ENCODE measurements around the gene PHF23. TPM values are rescaled to one million over a fixed set of nuclear protein-coding genes. Genes with fewer than 3 reads are reported as not detected.

PHF23 gene
- total RNA-seq, 1 experiment from 2014 or later = 69.0 TPM

DNA sequence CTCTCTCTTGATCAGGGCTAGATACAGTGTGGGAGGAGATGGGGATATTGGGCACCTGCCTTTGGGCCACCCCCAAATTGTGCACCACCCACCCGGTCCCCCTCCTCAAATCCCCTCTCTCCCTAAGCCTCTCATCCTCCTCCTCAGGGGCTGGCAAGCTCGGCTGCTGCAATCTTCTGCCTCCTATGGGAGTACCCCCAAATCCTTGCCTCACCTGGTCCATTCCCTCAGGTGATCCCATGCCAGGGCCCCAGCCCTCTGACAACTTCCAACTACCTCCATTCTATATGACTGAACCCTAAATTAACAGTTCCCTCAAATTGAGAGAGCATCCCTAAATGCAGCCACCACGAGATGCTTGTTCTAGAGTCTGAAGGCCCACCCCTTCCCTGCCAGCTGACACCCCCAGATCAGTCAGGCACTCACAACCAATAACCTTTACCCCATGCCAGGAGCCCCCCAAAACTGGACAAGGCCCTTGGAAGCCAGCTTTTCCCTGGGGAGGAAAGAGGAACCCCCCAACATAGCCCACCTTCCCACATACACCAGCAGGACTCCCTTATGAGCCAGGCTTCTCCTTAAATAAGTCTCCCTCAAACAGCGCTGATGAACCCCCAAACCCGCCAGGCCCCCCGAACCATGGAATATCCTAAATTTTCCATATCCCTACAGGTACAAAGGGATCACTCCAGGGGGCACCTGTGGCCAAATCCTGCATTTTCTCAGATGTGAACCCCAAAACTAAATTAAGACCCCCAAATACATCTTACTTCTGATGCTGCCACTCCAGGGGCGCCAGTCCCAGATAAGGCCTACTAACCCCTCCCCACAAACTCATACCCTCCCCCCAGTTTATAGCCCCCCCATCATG, 22.8 kb downstream of the PHF23 start:
- no peak for DNase-seq (ENCODE audit: low read depth, low spot score)
- in situ Hi-C loops (cut with HindIII; ENCODE audit: low pct_unique_long_range_greater_than_20kb, low sequenced_read_pairs) = no loop called here

DNA sequence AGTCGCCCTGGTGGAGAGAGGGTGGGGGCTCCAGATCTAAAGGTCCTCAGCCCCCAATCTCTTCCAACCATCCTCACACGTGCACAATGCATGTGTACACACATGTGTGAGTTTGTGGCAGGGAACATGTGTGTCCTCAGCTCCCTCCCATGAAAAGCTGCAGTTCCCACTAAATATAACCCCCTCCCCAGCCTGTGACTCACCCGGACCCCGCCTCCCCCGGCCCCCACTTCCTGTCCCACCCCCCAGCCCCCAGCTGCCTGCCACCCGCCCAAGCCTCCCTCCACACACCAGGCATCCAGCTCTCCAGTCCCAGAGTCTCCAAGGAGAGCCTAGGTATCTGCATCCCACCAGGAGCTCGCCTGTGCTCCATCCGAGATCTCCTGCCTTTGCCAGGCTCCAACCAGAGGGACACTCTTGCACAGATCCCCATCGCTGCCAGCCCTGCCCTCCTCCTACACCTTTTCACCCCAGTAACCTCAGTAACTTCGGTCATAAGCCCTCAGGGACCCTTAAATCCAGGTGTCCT, 23.5 kb downstream of the PHF23 start:
- no peak for DNase-seq (ENCODE audit: low read depth, low spot score)
- in situ Hi-C loops (cut with HindIII; ENCODE audit: low pct_unique_long_range_greater_than_20kb, low sequenced_read_pairs) = no loop called here

DNA sequence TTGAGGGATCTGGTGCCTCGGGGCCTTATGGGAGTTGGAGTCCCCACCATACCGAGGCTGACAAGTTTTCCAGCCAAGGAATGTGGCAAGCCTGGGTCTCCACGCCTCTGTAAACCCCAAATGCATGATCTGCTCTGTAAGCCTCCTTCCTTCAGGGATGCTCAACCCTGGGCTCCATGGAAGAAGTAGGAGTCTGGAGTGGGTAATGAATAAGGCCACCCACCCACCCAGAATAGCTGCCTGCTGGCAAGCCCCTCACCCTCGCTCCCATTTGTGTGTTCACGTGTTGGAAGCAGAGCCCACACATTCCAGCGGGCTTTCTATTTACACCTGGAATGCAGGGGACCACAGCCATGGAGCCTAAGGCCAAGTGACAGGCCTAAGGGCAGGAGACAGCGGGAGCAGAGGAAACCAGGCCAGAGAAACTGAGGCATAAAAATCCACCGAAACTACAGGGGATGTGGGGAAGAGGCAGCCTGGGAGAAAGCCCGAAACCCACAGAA, 24.1 kb downstream of the PHF23 start:
- DNase-seq (ENCODE audit: low read depth, low spot score) = no peak
- in situ Hi-C loops (cut with HindIII; ENCODE audit: low pct_unique_long_range_greater_than_20kb, low sequenced_read_pairs) = no loop called here

DNA sequence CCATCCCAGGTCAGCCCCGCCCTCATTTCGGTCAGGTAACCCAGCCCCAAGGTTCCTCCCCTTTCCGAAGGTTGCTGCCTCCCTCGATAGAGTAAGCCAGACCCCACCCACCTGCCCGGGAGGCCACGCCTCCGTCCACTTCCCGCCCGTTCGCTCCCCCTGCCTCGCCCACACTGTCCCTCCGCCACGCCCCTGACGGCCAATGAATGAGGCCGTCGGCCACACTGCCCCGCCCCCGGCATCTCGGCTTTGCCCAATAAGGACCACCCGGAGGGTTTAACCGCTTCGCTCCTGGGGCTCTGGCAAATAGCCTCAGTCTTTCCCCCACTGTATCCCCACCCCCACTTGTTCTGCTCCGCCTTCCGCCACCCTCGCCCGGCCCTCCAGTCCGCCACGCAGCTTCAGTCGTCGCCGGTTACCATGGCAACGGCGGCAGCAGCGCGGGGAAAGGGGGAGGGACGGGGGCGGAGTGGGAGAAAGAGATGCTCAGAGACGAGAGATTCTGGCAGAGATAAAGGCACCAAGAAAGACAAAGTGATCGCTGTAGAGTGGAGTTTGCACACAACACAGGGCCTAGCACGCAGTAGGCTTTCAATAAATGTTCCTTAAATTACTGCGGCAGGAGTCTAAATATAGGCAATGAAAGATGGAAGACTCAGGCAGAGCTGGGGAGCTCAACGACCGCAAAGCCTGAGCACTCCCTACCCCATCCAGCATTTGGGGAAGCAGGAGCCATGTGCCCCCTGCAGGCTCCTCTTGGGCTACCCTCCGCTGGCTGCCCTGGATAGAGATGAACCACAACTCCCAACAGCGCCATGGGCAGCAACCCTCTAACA, 24.7 kb downstream of the PHF23 start:
- peak; percentile 98 for DNase-seq (ENCODE audit: low read depth, low spot score)
- in situ Hi-C loops (cut with HindIII; ENCODE audit: low pct_unique_long_range_greater_than_20kb, low sequenced_read_pairs) = no loop called here

DNA sequence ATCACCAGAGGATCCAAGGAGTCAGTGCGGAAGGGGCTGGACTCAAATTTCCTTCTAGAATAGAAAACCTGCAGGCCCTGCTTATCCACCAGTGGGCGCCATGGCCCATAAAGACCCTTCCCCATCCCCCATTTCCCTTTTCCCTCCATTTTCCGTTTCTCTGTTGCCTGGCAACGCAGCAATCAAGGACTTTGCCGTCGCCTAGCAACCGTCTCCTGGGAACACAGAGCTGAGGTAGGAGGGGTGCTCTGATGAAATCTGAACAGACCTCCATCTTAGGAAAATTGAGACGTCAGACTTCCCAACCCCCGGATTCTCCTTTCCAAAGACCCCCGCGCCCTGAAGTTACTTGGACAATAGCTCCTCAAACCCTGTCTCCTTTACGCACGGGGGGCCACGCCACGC, 25.4 kb downstream of the PHF23 start:
- in situ Hi-C loops (cut with HindIII; ENCODE audit: low pct_unique_long_range_greater_than_20kb, low sequenced_read_pairs) = no loop called here
- DNase-seq (ENCODE audit: low read depth, low spot score) = peak; percentile 89

DNA sequence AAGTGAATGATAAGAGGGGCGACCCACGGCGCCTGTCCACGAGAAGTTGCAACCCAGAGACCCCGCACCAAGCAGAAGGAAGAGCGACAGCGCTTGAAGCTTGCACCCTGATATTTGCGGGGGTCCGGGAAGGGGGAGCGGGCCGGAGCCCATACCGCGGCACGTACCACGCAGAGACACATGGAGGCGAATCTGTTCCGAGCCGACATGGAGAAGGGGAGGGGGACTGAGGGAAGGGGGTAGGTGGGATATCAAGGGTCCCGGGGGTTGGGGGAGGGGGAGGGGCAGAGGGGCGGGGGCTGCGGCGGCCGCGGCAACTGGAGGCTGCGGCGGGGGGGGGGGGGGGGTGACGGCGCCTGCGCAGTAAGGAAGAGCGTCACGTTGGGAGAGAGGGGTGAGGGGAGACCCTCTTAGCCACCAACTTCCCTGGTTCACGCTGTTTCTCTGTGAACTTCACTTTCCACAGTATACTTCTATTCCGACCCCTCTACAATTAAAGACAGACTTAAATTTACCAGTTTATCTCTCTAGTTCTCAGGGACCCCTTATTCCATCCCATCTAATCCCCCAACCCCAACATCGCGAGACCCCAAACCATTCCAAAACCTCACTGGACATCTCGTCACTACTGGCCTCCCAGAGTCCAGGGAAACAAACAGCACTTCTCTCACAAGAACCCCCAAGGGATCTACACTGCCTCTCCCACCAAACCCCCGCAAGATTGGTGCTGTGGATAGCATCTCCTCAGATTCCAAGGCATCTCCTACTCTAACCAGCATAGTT, 27.6 kb downstream of the PHF23 start:
- in situ Hi-C loops (cut with HindIII; ENCODE audit: low pct_unique_long_range_greater_than_20kb, low sequenced_read_pairs) = no loop called here

DNA sequence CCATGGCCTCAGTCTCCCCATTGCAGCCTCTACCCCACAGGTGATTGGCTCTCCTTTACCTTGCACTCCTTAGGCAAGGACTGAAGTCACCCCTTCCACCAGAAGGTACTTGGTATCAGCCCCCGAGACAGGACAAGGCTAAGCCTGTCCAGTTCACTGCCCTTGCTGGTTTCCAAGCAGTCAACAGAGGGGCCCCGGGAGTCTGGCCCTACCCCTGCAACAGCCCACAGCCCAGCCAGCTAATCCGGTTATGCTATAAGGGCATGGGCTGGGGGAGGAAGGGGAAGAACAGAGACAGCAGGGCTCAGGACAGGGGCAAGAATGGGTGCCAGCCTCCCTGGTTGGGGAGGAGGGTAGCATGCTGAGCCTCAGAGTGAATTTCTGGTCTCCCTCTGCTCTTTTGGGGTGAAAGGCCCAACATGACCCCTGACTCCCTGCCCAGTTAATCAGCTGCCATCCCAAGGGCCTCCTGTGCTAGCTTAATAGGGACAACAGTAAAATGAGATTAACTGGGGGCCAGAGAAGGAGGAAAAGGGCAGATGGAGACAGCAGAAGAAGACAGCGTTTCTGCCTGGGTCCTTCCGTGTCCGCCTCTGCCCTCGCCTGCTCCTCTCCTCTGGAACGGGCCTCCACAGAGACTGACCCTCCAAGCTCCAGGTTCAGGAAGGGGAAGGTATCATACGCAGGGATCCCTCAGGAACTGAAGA, 30.4 kb downstream of the PHF23 start:
- no peak for DNase-seq (ENCODE audit: low read depth, low spot score)
- in situ Hi-C loops (cut with HindIII; ENCODE audit: low pct_unique_long_range_greater_than_20kb, low sequenced_read_pairs) = no loop called here

More for the DNA sequence above, 27.6 kb downstream of the PHF23 start:
- DNase-seq (ENCODE audit: low read depth, low spot score) = no peak

DNA sequence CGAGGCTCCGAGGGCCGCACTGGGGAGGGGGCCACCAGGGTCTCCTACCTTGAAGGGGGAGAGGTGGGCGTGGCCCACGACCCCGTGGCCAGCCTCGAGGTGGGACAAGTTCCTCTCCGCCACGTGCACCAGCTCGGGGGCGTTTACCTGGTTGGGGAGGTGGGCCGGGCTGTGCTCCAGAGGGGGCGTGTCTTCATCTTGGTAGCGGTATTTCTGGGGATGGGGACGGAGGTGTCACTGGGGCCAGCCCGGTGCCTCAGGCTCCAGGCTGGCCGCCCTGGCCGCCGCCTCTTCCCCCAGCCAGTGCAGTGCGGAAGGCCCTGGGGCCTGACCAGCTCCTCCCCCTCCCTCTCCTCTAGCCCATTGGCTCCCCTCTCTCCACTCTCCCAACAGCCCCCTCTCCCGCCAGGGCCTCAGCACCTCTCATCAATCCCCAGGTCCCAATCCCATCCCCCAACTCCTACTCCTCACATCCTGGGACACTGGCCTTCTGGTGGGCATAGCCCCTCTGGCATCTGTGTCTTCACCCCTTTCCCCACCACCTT, 31.2 kb downstream of the PHF23 start:
- DNase-seq (ENCODE audit: low read depth, low spot score) = no peak
- in situ Hi-C loops (cut with HindIII; ENCODE audit: low pct_unique_long_range_greater_than_20kb, low sequenced_read_pairs) = no loop called here

DNA sequence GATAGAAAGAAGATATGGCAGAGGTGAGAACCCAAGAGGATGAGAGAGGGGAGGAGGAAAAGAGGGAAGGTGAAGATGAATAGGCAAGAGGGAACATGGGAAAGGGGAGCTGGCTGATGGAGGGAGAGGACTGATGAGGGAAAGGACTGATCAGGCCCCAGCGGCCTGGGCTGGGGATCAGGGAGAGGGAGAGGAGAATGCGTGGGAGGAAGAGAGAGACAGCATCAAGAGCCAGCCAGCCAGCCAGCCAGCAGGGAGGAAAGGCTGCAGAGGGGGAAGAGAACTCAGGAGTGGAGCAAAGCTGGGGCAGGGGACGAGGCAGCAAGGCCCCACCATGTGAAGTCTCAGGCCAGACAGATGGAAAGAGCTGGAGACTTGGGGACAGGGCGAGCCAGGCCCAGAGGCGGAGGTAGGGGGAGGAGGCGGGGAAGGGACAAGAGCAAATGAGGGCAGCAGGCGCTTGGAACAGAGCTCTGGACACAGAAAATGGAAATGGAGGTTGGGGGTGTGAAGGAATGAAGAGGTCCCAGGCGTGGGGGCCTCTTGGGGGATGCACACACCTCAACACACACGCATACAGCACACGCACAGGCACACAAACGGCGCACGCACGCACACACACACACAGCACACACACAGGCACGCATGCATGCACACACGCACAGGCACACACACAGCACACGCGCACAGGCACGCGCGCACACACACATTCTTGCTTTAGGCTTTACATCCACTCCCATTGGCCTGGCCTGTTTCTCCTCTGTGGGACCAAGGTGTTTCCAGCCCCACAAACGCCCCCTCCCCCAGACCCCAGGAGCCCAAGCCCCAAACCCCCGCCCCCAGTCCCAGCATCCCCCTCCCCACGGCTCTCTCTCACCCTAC, 31.9 kb downstream of the PHF23 start:
- no peak for DNase-seq (ENCODE audit: low read depth, low spot score)
- in situ Hi-C loops (cut with HindIII; ENCODE audit: low pct_unique_long_range_greater_than_20kb, low sequenced_read_pairs) = no loop called here

DNA sequence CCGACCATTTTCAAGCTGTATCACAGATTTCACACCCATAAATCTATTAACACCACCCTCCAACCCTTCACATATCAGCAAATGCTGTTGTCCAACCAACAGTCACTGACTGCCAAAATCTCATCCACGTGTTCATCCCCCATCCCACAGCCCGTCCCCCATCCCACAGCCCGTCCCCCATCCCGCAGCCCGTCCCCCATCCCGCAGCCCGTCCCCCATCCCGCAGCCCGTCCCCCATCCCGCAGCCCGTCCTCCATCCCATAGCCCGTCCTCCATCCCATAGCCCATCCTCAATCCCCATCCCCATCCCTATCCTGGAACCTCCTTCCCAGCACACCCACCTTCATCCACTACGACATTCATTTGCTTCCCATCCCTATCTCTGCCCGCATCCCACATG, 33.7 kb downstream of the PHF23 start:
- DNase-seq (ENCODE audit: low read depth, low spot score) = no peak
- in situ Hi-C loops (cut with HindIII; ENCODE audit: low pct_unique_long_range_greater_than_20kb, low sequenced_read_pairs) = no loop called here

DNA sequence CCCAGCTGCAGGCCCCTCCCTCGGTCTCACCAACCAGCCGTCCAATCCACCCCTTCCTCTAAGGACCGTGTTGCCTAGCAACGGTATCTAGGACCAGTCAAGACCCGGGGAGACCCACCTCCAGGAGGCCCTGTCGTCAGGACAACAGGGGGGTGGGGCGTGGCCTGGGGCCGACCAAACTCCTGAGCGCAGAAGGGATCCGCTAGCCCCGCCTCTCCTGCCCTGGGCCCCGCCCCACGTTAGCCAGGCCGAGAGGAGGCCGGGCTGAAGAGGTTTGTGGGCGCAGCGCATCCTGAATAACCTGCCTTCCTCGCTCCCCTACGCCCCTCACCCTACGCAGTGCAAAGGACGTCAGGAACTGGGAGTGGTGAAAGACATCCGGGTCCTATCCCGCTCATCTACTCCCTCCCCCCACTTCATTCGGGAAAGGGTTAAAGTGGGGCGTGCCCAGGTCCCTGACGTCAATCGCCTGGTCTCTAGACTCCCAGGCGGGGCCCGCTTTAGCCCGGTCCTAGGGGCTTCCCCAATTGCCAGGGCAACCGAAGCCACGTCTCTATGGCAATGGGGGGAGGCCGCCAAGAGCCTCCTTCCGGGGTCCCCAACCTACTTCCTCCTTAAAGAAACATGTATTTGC, 34.3 kb downstream of the PHF23 start:
- DNase-seq (ENCODE audit: low read depth, low spot score) = peak; percentile 81
- in situ Hi-C loops (cut with HindIII; ENCODE audit: low pct_unique_long_range_greater_than_20kb, low sequenced_read_pairs) = no loop called here

DNA sequence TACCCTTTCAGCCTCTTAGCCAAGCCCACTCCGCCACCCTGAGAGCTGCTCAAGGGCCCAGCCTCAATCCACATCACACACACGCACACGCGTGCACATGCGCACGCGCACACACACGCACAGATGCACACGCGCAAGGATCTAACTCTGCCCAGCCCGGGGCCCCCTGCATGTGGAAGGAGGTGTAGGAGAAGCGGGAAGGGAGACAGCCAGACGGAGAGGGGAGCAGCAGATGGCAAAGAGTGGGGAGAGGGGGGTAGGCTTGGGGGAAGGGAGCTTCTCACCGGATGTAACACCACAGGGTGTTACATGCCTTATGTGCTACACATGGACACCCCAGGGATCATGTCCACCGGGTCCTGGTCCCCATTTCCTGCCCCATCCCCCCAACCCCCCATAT, 34.9 kb downstream of the PHF23 start:
- no peak for DNase-seq (ENCODE audit: low read depth, low spot score)
- in situ Hi-C loops (cut with HindIII; ENCODE audit: low pct_unique_long_range_greater_than_20kb, low sequenced_read_pairs) = no loop called here

DNA sequence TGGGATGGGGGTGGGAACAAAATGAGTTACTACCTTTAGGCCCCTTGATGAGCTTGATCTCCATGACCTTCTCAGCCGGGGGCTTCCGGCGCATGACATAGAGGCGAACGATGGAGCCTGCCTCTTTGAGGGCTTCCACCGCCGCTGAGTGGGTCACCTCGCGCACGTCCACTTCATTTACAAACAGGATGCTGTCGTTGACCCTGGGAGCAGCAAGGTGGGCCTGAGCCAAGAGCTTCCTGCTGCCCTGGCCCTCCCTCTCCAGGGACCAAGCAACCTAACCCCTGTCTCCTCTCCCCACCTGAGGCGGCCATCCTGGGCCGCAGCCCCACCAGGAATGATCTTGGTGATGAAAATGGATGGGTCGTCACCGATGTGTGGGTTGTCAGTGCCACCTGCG, 35.9 kb downstream of the PHF23 start:
- no peak for DNase-seq (ENCODE audit: low read depth, low spot score)
- in situ Hi-C loops (cut with HindIII; ENCODE audit: low pct_unique_long_range_greater_than_20kb, low sequenced_read_pairs) = no loop called here

DNA sequence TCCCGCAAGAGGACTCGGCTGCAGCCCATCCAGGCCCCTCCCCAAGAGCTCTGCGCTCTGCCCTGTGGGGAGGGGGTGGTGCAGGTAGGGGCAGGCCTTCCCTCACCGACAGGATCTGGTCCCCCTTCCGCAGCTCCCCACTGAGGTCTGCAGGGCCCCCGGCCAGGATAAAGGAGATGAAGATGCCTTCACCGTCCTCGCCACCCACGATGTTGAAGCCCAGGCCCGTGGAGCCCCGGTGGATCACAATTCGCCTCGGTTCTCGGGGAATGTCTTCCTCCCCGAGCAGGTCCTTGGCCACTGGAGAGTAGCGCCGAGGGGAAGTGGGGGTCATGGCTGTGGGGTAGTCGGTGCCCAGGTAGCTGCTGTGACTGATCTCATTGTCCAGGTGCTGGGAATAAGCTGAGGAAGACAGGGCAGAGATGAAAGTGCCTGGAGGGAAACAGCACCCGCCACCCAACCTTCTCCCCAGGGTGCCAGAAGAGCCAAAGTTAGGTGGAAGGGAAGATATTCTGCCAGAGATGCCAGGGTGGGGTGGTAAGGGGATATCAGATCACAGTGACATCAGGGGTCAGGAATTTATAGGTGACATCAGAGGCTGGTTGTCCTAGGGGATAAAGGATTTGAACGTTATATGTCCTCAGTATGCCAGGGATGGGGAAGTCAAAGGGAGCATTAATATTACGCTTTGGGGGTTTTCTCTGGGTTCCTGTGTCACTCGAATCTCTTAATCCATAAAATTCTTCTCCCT, 42.4 kb downstream of the PHF23 start:
- in situ Hi-C loops (cut with HindIII; ENCODE audit: low pct_unique_long_range_greater_than_20kb, low sequenced_read_pairs) = no loop called here

DNA sequence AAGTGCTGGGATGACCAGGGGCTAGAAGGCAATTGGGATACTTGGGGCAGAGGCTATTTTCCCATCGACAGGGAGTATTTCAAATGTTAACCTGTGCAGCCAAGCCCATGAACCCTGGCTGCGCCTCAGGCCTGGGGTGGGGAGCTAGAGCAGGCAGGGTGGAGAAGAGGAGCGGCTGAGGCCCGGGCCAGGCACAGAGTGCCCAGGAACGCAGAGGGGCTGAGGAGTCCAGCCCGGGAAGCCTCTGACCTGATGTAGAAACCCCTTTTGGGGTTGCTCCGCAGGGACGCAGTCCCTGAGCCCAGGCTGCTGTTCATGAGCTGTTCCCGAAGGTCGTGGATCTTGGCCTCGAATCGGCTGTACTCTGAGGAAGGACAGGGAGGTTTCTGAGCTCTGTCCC, 43.3 kb downstream of the PHF23 start:
- in situ Hi-C loops (cut with HindIII; ENCODE audit: low pct_unique_long_range_greater_than_20kb, low sequenced_read_pairs) = no loop called here
- DNase-seq (ENCODE audit: low read depth, low spot score) = no peak

More for the DNA sequence above, 42.4 kb downstream of the PHF23 start:
- DNase-seq (ENCODE audit: low read depth, low spot score) = no peak

Data from SK-MEL-5 (cell line).